ENCODE data around the gene IGFBPL1.

Gene IGFBPL1

DNA sequence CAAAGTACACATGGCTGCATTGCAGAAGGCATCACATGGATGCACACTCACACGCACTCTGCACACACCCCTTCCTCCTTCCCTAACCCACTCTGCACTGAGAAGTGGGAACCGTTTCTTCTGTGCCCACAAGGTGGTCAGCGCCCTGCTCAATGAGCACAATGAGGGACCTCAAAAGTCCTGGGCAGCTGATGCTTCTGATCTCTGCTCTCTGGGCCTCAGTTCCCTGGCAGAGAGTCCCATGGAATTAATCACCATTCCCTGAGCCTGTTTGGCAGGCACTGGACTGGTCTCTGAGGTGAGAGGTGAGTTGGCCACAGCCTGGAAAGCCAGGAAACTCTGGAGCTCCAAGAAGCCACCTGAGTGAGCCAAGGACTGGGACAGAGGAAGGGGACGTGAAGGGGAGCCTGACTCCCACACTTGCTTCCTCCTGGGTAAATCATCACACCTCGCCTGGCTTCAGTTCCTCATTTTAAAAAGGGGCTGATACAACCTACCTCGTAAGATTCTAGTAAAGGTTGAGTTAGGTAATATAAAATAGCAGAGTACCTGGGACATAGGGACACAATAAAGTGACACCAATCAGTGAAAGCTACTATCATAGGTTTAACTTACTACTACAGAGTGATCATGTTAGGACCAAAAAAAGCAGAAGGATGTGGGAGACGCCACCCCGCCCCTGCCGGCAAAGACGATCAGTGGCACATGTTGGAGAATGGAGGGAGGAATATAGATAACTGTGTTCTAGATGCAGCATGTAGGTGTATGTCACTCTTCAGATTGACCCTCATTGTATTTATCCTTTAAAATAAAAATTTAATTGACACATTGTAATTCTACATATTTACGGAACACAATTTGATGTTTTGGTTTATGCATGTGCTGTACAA lies 21.1 kb upstream of the IGFBPL1 start:
- no peak for DNase-seq (ENCODE audit: low spot score)
- ChIA-PET CTCF (no interaction called here), POLR2A (ENCODE audit: low non-redundant PET) (no interaction called here)
- H3K27ac ChIP-seq, result no peak overlapping the region
- TF ChIP-seq, protein P1, sequence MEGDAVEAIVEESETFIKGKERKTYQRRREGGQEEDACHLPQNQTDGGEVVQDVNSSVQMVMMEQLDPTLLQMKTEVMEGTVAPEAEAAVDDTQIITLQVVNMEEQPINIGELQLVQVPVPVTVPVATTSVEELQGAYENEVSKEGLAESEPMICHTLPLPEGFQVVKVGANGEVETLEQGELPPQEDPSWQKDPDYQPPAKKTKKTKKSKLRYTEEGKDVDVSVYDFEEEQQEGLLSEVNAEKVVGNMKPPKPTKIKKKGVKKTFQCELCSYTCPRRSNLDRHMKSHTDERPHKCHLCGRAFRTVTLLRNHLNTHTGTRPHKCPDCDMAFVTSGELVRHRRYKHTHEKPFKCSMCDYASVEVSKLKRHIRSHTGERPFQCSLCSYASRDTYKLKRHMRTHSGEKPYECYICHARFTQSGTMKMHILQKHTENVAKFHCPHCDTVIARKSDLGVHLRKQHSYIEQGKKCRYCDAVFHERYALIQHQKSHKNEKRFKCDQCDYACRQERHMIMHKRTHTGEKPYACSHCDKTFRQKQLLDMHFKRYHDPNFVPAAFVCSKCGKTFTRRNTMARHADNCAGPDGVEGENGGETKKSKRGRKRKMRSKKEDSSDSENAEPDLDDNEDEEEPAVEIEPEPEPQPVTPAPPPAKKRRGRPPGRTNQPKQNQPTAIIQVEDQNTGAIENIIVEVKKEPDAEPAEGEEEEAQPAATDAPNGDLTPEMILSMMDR (conservative IDR thresholded peaks at IDR 0.05; ENCODE audit: low read depth), result no peak

DNA sequence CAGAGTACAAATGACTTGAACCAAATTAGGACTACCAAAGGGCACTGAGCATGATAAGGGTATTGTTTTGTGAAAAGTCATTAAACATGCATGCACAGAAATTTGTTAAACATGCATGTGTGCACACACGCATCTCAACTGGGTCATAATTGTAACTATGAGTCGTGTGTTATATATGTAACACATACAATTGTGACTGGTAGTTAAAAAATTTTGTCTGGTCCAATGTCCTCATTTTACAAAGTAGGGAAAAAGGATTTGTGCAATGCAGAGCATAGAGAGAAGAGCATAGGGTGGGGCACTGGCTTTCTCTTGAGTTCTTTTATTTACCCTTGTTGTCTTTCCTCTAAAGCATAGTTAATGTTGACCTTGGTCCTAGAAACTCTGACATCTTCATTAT lies 19.3 kb upstream of the IGFBPL1 start:
- TF ChIP-seq, protein P1 (conservative IDR thresholded peaks at IDR 0.05; ENCODE audit: low read depth), result no peak
- POLR2A ChIA-PET (ENCODE audit: low non-redundant PET), result no interaction called here
- CTCF ChIA-PET, result interaction anchor here (0.6 kb wide), 1 partner anchor 216 kb away, joined by 3 read pairs; no protein-coding TSS in a partner anchor
- peak; percentile 56 for DNase-seq (ENCODE audit: low spot score)
- no peak overlapping the region for H3K27ac ChIP-seq

DNA sequence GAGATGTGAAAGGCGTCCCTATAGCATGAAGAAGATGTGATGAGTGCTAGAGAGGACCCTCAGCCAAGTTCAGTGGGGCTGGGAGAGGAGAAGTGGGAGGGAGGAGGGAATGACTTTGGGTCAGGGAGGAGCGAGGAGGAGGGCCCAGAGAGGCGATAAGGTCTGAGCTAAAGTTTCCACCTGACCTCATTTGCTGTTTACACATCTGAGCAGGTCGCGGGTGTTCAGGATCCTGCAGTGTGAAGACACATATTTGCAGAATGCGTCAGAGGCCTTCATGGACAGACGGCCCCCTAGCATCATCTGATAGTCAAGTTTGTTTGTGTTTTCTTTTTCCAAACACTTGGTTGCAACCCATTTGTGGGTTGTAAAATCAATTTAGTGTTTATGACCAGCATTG lies 18.9 kb upstream of the IGFBPL1 start:
- TF ChIP-seq, protein P1 (conservative IDR thresholded peaks at IDR 0.05; ENCODE audit: low read depth), result no peak
- POLR2A ChIA-PET (ENCODE audit: low non-redundant PET), result no interaction called here
- CTCF ChIA-PET, result interaction anchor here (0.6 kb wide), 3 partner anchors 10 to 216 kb away, joined by 3 read pairs; no protein-coding TSS in a partner anchor
- DNase-seq (ENCODE audit: low spot score), result peak; percentile 52
- no peak overlapping the region for H3K27ac ChIP-seq

DNA sequence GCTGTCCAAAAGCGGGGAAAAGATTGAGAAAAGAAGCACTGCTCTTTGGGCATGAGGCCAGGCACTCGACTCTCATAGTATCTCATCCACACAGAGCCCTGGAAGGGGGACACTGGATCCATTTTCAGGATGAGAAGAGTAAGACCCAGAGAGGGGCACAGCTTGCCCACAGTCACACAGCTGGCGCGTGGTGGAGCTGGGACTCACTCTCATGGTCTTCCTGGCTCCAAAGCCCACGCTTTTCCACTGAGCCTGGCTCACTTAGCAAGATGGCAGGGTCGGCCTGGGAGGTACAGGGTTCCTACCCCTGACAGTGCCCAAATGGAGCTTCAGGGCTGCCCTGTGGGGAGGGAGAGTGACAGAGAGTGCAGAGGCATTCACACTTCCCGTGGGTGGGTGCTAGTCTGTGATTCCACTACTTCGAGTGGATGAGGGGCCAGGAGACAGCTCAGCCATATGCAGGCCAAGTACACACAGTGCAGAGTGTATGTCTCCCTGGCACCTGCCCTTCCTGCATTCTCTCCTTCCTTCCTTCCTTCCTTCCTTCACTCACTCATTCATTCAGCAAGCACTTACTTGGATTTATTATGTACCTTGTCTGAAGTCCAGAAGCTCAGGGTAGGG lies 18.3 kb upstream of the IGFBPL1 start:
- H3K27ac ChIP-seq, result no peak overlapping the region
- no peak for DNase-seq (ENCODE audit: low spot score)
- CTCF ChIA-PET, result interaction anchor here (0.6 kb wide), 2 partner anchors 9 to 153 kb away, joined by 3 read pairs; no protein-coding TSS in a partner anchor
- POLR2A ChIA-PET (ENCODE audit: low non-redundant PET), result no interaction called here
- TF ChIP-seq, protein P1 (conservative IDR thresholded peaks at IDR 0.05; ENCODE audit: low read depth), result no peak

DNA sequence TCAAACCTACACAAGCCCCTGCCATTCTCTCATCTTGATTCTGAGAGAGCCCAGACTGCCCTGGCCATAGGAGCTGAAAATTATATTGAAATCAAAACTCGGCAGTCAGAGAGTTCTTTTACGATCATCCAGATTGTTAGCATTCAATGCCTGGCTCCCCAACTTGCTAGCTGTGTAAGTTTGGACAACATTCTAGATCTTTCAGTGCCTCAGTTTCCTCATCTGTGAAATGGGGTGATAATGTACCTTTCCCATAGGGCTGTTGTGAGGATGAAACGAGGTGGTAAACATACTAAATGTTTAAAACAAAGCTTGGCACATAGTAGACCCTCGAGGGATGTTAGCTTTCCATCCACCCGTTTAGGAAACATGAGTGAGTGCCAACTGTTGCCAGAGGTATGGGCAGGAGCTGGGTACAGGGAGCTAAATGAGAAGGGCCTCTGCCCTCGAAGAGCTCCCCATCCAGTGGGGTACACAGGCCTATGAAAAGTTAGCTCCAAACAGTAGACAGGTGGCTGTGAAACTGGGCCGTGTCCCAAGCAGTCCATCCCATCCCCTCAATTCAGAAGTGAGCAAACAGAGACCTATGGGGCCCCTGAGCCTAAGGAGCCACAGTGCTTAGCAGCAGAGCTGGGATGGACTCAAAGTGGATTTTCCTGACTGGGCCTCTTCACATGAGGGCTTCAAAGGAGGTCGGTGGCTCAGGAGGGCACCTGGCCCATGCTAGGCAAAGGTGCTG lies 17.3 kb upstream of the IGFBPL1 start:
- POLR2A ChIA-PET (ENCODE audit: low non-redundant PET), result no interaction called here
- TF ChIP-seq, protein P1 (conservative IDR thresholded peaks at IDR 0.05; ENCODE audit: low read depth), result no peak
- DNase-seq (ENCODE audit: low spot score), result no peak
- H3K27ac ChIP-seq, result no peak overlapping the region
- CTCF ChIA-PET, result interaction anchor here (1.2 kb wide), 1 partner anchor 12 kb away, joined by 5 read pairs; no protein-coding TSS in a partner anchor

DNA sequence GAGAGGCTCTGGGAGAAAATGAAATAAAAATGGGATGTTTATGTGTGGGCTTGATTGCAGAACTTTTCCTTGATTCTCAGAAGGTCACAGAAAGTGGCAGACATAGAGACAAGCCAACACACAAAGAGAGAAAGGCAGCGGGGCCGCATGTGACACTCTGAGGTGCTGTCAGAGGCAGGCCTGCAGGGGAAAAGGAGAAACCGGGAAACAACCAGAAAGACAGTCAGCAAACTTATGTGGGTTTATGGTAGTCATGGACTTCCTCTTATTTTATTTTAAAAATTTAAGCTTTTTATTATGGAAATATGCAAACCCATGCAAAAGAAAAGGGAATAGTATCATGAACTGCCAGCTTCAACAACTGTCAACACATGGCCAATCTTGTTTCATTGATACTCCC lies 16.3 kb upstream of the IGFBPL1 start:
- H3K27ac ChIP-seq, result no peak overlapping the region
- ChIA-PET POLR2A (ENCODE audit: low non-redundant PET) (no interaction called here), CTCF (interaction anchor here (0.7 kb wide), 1 partner anchor 8 kb away, joined by 3 read pairs; no protein-coding TSS in a partner anchor)
- DNase-seq (ENCODE audit: low spot score), result no peak
- TF ChIP-seq, protein P1 (conservative IDR thresholded peaks at IDR 0.05; ENCODE audit: low read depth), result no peak
